HG03039 (cell line): ENCODE data around the gene S1PR5.
A peak's percentile ranks its signal among the peaks of the same experiment; 100 is the strongest.
"Not testable (repeated sequence)": the region's sequence is repeated elsewhere in the genome, so short reads cannot be mapped to it uniquely, and the experiment has no call there.

Source experiments
- ATAC-seq: cut with Tn5 transposase; IDR thresholded peaks from one replicate; pipeline ENCODE4 v1.9.1; 2021; ENCODE audit warnings: mild to moderate bottlenecking, moderate library complexity; ENCODE audit not compliant: unreplicated experiment

The S1PR5 gene

GRCh38 chr19:10544753-10545251, 27.6 kb upstream of the S1PR5 start:
- no peak for ATAC-seq

DNA sequence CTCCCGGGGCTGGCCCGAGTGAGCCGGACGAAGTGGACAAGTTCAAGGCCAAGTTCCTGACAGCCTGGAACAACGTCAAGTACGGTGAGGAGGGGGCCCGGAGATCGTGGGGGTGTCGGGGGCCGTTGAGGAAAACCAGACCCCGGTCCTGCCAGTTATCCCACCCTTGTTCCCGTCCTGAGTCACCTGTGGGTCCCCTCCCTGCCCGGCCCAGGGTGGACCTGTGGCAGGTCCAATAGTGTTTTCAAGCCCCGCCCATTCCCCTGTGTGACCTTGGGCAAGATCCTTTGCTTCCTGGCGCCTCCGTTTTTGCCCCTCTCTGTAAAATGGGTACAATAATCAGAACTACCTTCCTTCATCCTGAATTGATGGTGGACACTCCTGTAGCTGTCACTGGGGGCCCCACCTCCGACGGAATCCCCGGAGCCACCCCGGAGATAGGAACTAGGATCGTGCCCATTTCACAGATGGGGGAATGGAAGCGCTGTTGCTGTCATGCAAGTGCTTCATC, 27.1 kb upstream of the S1PR5 start:
- ATAC-seq: peak; percentile 10

DNA sequence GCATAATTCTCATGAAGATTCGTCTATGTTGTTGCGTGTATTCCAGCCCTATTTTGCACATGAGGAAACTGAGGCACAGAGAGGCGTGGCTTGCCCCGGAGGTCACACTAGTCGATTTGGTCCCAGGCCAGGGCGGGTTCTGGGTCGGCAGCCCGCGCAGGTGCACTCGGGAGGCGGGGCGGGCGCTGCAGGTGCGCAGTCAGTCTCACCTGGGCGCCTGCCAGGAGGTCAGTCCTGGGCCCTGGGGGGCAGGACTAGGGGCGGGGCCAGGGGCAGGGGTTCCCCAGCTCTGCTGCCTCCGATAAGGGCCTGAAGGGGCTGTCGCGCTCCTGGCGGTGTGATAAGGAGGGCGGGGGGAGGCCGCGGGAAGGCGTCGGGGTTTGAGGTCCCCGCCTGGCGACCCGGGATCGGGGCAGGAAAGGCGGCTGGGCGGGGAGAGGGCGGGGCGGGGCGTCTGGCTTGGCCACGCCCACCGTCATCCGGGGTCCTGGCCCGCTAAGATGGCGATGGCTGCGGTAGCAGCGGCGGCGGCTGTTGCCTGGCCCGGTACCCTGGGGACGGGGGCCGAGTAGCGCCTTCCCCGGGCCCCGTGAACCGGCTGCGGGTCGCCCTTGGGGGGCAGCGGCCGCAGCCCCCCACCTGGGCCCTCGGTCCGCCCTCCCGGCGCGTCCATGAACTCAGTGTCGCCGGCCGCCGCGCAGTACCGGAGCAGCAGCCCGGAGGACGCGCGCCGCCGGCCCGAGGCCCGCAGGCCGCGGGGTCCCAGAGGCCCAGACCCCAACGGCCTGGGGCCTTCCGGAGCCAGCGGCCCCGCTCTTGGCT, 26.4 kb upstream of the S1PR5 start, which contains the start of gene ATG4D:
Gene ATG4D, plus strand, starts transcription at position 485 of the 822 bp plus-strand sequence. Its CDS starts 187 bp downstream, at position 672.
- ATAC-seq: peak; percentile 62

DNA sequence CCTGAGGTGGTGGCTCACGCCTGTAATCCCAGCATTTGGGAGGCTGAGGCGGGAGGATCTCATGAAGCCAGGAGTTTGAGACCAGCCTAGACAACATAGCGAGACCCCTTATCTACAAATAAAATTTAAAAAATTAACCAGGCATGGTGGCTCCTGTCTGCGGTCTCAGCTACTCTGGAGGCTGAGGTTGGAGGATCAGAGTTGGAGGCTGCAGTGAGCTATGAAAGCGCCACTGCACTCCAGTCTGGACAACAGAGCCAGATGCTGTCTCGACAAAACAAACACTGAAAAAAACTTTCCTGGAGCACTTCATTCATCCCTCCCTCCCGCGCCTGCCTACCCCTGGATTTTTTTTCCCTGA, 25.8 kb upstream of the S1PR5 start:
- no peak for ATAC-seq

- not testable (repeated sequence) for ATAC-seq
Observed at GRCh38 chr19:10539016-10539415, 21.8 kb upstream of the S1PR5 start.

DNA sequence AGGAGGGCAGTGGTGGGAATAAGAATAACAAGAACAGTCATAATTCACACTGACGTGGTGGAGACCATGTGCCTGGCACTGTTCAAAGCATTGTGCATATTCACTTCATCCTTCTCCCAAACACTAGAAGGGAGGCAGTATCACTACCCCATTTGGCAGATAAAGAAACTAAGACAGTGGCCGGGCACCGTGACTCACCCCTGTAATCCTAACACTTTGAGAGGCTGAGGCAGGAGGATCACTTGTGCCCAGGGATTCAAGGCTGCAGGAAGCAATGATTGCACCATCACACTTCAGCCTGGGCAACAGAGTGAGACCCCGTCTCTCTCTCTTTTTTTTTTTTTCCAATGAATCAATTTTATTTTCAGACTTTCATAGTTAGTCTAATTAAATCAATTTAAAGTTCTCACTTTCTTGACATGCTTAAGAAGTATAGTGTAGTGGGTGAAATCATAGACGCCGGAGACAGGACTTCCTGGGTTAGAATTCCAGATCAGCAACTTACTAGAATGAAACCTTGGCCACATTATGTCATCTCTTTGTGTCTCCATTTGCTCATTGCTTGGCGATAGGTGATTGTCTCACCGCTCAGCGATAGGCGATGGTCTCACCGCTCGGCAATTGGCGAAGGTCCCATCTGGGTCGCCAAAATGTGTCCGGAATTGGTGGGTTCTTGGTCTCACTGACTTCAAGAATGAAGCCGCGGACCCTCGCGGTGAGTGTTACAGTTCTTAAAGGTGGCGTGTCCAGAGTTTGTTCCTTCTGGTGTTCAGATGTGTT, 21.1 kb upstream of the S1PR5 start:
- no peak for ATAC-seq

DNA sequence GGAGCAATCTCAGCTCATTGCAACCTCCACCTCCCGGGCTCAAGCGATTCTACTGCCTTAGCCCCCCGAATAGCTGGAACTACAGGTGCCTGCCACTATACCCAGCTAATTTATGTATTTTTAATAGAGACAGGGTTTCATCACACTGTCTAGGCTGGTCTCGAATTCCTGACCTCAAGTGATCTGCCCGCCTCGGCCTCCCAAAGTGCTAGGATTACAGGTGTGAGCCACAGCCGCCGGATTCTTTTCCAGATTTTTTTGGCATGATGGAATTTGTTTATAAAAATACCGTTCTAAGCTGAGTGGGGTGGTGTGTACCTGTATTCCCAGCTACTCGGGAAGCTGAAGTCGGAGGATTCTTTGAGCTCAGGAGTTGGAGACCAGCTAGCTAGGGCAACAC, 20.4 kb upstream of the S1PR5 start:
- ATAC-seq: no peak

DNA sequence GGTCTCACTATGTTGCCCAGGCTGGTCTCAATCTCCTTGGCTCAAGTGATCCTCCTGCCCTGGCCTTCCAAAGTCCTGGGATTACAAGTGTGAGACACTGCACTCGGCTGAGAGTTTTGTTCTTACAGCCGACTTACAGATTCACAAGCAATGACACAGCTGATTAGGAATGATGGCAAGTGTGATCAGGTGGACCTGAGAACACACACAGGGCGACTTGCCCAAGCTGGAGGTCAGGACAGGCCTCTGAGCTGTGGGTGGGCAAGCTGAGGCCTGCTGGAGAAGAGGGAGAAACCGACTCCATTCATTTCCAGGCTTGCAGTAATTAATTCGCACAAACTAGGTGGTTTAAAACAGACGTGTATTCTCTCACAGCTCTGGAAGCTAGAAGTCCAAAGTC, 18.4 kb upstream of the S1PR5 start:
- no peak for ATAC-seq

DNA sequence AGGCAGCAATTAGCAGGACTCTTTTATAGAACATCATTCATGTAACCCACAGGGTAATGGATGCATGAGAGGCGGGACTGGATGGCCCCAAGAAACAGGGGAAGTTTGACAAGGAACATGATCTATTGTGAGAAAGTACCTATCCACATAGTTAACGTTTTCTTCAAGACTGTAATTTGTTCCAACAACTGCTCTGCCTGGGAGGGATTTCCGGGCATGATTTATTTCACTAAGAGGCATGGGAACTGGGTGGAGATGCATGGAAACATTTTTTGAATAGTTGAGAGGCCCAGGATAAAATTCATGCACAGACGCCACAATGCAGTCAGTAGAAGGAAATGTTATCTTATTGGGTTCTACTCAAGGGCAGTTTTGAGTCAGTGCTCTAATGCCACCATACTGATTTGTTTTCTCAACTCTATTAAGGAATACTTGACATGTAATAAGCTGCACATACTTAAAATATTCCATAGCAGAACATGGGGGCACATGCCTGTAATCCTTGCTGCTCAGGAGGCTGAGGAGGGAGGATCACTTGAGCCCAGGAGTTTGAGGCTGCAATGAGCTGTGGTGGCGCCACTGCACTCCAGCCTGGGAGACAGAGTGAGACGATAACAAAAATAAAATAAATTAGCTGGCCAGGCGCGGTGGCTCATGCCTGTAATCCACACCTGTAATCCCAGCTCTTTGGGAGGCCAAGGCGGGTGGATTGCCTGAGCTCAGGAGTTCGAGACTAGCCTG, 16.6 kb upstream of the S1PR5 start:
- ATAC-seq: no peak

DNA sequence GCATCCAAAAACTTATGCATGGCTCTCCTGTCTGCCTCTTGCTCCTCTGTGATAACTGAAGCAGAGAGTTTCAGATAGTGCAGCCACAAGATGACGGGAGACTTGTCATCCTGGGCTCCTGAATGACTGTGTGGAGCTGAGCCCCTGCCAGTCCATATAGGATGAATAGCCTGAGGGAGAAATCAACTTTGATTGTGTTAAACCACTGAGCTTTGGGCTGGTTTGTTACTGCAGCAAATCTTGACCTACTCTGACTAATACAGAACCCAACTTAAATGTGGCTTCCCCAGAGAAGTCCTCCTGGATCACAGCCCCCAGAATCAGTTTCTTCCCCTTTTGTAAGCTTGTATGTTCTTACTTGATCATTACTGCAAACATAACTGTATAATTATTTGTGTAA, 15.2 kb upstream of the S1PR5 start:
- ATAC-seq: no peak

DNA sequence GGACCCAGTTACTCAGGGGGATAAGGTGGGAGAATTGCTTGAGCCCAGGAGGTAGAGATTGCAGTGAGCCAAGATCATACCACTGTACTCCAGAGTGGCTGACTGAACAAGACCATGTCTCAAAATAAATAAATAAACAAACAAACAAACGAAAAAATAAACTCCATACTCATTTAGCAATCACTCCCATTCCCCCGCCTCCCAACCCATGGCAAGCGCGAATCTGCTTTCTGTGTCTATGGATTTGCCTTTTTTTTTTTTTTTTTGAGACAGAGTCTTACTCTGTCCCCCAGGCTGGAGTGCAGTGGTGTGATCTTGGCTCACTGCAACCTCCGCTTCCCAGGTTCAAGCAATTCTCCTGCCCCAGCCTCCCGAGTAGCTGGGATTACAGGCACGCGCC, 9.6 kb upstream of the S1PR5 start:
- not testable (repeated sequence) for ATAC-seq

- ATAC-seq: no peak
Observed at GRCh38 chr19:10525636-10526035, 8.4 kb upstream of the S1PR5 start.

- ATAC-seq: no peak
Observed at GRCh38 chr19:10523135-10523636, 5.9 kb upstream of the S1PR5 start.

- no peak for ATAC-seq
Observed at GRCh38 chr19:10521461-10522171, 4.4 kb upstream of the S1PR5 start.

GRCh38 chr19:10520652-10521318, 3.5 kb upstream of the S1PR5 start:
- ATAC-seq: no peak

GRCh38 chr19:10519421-10519820, 2.2 kb upstream of the S1PR5 start:
- ATAC-seq: no peak

DNA sequence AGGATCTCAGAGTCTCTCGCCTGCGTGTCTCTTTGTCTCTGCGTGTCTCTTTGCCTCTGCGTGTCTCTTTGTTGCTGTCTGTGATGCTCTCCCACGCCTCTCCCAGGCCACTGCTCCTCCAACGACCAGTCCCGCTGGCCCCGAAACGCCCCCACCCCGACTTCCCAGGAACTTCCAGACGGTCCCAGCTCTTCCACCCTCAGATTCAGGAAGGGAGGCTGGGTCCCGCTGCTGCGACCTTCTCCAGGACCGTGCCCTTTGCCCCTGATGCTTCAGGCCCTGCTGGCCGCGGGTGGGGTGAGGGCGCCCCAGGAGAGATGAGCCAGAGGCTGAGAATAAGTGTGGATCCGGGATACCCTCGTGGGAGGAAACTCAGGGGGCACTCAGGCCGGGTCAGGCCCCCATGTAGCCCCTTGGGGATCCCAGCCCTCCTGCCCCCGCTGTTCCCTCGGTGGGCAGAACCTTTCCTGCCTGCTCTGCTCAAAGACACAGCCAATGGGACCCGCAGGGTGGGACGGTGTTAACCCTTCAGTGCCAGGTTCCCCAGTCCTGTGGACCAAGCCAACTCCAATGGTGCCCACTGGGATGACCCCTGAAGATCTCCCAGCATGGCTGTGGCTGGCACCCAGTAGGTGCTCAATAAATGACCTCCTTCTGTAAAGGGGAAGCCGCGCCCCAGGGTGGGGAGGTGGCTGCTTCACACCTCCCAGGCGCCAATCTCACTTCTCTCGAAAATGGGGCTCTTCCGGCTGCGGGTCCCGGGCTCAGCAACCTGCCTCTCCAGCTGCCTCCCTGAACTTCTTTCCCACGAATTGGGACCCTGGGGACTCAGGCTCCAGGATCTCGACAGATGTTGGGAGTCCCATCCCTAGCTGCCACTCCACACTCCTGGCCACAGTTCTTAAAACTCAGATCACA, 1.5 kb upstream of the S1PR5 start:
- no peak for ATAC-seq

DNA sequence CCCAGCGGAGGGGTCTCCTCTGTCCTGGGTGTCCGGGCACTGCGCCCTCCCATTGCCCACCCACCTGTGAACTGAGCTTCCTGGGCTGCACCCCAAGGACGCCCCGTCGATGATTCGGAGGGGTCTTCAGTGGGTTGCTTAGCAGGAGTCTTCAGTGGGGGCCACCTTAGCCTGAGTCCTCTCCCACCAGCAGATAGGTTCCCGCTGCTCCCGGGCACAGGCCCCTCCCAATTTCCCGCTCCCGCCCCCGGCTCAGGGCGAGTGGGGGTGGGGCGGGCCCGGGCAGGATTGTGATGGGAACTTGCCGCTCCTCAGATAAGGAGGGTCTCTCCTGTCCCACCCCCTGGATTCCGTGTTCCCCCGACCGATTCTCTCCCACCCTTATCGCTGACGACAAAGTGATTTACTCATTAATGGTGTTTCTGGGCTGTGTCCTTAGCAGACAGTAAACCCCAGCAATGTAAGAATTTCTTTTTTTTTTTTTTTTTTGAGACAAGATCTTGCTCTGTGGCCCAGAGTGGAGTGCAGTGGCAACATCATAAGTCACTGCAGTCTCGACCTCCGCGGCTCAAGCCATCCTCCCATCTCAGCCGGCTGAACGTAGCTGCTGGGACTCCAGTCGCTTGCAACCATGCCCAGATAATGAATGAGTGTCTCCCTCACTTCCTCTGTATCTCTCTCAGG, 655 bp upstream of the S1PR5 start:
- no peak for ATAC-seq
